C4-2B (cell line): ENCODE results near the gene SPARCL1.
"Not testable (repeated sequence)": the region's sequence is repeated elsewhere in the genome, so short reads cannot be mapped to it uniquely, and the experiment has no call there.

Experiments
- H3K27ac ChIP-seq: fragments of 450-650 bp; 2 replicates; pipeline ENCODE4 v1.5.1; 2017
- ZFX ChIP-seq: fragments of 450-650 bp; IDR thresholded peaks from 2 replicates; pipeline ENCODE4 v1.6.1; 2017
- TF ChIP-seq, protein P1 (sequence below): fragments of 450-650 bp; conservative IDR thresholded peaks from 2 replicates; pipeline ENCODE4 v1.5.1; 2017; ENCODE audit warnings: mild to moderate bottlenecking

SPARCL1 gene, protein sequence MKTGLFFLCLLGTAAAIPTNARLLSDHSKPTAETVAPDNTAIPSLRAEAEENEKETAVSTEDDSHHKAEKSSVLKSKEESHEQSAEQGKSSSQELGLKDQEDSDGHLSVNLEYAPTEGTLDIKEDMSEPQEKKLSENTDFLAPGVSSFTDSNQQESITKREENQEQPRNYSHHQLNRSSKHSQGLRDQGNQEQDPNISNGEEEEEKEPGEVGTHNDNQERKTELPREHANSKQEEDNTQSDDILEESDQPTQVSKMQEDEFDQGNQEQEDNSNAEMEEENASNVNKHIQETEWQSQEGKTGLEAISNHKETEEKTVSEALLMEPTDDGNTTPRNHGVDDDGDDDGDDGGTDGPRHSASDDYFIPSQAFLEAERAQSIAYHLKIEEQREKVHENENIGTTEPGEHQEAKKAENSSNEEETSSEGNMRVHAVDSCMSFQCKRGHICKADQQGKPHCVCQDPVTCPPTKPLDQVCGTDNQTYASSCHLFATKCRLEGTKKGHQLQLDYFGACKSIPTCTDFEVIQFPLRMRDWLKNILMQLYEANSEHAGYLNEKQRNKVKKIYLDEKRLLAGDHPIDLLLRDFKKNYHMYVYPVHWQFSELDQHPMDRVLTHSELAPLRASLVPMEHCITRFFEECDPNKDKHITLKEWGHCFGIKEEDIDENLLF

DNA sequence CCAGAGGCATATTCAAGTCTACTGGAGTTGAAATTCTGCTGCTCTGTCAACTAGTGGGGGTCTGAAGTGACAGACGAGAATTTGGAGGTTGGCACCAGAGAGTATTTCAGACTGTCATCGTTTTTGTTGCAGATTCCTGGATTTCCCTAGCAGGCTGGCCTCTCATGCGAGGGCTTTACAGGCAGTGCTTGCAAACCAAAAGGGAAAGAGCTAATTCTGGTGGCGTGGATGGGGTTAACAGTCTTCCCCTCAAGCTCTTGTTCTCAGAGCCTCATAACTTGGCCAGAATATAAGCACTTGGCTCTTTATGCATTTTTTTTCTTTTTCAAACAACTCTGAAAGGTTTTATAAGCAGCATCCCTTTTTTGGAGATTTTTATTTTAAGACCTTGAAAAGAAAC lies at the start of gene SPARCL1:
Gene SPARCL1, minus strand, starts transcription at position 190 of the 400 bp plus-strand sequence. CDS start 29,802 bp downstream, outside the sequence.
- no peak for TF ChIP-seq ZFX
- TF ChIP-seq, protein P1, sequence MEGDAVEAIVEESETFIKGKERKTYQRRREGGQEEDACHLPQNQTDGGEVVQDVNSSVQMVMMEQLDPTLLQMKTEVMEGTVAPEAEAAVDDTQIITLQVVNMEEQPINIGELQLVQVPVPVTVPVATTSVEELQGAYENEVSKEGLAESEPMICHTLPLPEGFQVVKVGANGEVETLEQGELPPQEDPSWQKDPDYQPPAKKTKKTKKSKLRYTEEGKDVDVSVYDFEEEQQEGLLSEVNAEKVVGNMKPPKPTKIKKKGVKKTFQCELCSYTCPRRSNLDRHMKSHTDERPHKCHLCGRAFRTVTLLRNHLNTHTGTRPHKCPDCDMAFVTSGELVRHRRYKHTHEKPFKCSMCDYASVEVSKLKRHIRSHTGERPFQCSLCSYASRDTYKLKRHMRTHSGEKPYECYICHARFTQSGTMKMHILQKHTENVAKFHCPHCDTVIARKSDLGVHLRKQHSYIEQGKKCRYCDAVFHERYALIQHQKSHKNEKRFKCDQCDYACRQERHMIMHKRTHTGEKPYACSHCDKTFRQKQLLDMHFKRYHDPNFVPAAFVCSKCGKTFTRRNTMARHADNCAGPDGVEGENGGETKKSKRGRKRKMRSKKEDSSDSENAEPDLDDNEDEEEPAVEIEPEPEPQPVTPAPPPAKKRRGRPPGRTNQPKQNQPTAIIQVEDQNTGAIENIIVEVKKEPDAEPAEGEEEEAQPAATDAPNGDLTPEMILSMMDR: no peak
- no peak within 1 kb of the TSS for H3K27ac ChIP-seq

DNA sequence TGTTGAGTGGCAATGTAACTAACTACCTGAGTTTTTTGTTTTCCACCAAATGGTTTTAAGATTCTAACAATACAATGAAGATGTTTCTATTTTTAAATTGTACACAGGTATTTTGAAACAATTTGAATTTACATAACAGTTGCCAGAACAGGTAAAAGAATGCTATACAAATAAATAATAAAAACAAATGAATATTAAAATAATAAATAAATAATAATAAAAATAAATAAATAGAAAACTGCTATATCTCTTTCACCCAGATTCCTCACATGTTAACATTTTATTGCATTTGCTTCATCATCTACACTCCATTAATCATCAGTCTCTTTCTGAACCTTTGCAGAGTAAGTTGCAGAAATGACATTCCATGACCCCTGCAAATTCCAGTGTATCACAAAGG lies 46.8 kb upstream of the SPARCL1 start:
- TF ChIP-seq, protein P1: no peak
- no peak for TF ChIP-seq ZFX
- H3K27ac ChIP-seq: no peak overlapping the region

DNA sequence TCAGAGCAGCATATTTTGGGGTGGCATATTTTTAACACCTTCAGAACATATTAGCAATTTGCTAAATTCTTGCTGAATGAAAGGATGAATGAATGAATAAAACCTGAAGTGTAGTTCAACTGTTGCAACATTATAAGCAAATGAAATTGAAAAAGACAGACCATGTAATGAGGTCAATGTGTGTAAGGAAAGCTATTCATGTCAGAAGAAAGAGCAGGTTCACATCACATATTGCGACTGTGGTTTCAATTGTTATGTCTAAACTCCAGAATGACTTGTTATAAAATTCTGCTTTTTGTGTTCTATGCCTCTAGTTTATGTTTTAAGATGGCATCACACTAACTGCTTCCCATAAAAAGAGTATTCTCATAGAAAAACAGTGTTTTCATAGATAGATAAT lies 46.2 kb upstream of the SPARCL1 start:
- TF ChIP-seq ZFX: no peak
- no peak overlapping the region for H3K27ac ChIP-seq

DNA sequence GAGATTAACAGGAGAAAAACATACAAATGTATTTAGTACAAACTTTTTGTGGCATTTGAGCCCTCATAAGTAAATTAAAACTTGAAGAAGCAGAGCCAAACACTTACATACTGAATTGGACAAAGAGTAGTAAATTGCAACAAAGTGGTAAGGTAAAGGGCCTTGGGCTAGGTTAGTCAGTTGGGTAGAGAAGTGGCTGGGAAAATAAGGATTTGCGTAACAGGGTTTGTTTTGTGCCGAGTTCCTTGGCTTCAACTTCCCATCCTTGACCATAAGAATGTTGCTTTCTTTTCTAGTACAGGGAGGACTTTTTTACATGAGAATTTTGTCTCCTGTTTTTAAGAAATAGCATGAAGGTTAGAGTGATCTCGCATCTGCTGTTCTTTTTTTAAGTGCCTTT lies 45.8 kb upstream of the SPARCL1 start:
- TF ChIP-seq, protein P1: no peak
- TF ChIP-seq ZFX: no peak
- no peak overlapping the region for H3K27ac ChIP-seq

DNA sequence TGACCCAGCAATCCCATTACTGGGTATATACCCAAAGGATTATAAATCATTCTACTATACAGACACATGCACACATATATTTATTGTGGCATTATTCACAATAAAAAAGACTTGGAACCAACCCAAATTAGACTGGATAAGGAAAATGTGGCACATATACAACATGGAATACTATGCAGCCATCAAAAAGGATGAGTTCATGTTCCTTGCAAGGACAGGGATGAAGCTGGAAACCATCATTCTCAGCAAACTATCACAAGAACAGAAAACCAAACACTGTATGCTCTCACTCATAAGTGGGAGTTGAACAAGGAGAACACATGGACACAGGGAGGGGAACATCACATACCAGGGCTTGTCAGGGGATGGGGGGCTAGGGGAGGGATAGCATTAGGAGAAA lies 45.2 kb upstream of the SPARCL1 start:
- H3K27ac ChIP-seq: not testable (repeated sequence)

DNA sequence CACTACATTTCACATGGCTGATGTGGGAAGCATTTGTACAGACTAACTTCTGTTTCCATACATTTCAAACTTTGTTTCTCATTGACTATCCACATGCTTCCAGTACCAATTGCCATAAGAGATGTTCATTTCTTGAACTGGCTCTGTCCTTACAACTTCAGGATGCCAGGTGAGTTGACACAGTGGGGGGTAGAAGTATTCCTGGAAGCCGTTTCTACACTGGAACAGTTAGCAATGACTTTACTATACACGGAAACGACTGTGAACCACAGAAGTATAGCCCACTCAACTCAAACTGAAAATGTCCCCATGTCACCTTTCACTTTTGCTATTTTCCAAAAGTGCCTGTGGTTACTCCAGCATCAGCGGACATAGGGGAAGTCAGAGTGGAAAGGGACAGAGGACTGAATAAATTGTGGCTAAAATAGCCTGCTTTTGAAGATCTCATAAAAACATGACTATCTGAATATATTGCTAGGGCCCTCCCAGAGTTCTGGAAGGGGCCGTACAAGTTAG lies 41.2 kb upstream of the SPARCL1 start:
- TF ChIP-seq, protein P1: no peak
- no peak for TF ChIP-seq ZFX
- no peak overlapping the region for H3K27ac ChIP-seq

DNA sequence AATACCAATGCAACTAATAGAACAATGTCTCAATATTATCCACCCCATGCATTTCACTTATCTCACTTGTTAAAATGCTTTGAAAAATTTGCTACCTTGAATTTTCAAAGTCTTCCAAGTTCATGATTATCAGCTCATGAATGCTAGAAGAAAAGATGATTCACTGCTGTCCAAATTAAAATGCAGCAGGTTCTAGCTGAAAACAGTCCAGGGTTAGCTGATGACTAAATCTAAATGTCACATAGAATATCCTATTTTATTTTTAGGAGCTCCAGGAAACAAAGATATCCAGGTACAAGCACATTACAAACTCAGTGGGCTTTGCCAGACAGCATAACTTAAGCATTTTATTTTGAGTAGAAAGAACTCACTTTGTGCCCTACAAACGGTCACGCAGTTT lies 38.0 kb upstream of the SPARCL1 start:
- H3K27ac ChIP-seq: no peak overlapping the region
- TF ChIP-seq ZFX: no peak
- TF ChIP-seq, protein P1: no peak

DNA sequence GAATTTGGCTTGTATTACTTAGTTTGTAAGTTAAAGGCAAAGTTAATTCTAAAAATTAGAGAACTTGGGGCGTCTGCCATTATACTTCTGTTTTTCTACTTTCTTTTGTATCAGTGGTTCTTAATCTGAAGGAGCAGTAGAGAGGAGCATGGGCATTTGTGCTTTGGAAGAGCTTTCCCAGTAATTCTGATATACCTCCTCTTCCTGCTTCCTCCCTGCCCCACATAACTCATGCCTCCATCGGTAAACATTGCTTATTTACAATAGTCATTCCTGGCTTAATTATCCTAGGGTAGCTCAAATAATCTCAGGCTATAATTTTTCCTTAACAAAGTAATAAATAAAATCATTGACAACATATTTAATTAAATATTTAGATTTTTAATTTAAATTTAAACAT lies 37.1 kb upstream of the SPARCL1 start:
- peak overlapping the region; percentile 41; the same call in 1 of the 2 replicates for H3K27ac ChIP-seq
- TF ChIP-seq, protein P1: no peak
- no peak for TF ChIP-seq ZFX
